HG03520 (cell line): Measurements from ENCODE around the gene KCNN3.

Experiments used
- ATAC-seq: cut with Tn5 transposase; IDR thresholded peaks from one replicate; pipeline ENCODE4 v1.9.1; 2021; ENCODE audit warnings: mild to moderate bottlenecking, moderate library complexity; ENCODE audit not compliant: unreplicated experiment

KCNN3 gene

DNA sequence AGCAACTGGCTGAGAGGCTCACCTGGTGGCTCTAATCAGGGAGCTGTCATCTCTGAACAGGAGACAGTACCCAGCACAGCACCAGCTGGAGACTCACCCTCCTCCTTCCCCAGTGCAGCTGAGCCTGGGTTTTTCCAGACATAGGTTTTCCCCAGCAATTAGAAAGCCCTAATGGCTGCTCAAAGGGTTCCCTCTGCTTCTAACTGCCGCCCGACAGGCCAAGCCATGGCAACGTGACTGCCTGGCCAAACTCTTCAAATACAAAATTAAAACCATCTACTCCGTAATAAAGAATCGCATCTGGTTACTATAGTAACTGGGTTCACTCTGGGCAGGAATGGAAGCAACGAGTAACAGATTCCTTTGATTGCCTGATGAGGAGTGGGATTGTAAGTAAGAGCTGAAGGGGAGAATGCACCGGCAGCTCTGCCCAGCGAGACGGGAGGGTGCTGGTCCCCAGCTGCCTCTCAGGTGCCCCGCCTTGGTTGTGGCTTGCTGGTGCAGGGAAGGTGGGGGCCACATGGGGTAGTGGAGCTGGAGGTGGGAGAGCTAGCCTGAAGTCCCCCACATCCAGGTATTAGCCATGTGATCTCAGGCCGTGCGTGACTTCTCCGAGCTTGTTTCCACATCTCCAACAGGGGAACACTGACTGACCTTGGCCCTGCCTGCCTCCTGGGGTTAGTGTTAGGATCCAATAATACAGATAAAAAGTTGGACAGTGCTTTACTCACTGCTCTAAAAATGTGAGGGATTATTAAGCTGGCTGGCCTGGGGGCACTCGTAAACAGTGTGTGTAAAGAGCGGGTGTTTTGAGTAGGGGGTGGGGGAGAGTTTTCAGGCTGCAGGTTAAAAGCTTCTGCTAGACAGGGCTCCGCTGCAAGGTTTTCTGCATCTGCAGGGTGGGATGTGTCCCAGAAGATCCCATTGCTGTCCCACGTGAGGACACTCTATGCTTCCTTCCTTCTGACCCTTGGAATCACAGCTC, 94.2 kb downstream of the KCNN3 start:
- no peak for ATAC-seq

DNA sequence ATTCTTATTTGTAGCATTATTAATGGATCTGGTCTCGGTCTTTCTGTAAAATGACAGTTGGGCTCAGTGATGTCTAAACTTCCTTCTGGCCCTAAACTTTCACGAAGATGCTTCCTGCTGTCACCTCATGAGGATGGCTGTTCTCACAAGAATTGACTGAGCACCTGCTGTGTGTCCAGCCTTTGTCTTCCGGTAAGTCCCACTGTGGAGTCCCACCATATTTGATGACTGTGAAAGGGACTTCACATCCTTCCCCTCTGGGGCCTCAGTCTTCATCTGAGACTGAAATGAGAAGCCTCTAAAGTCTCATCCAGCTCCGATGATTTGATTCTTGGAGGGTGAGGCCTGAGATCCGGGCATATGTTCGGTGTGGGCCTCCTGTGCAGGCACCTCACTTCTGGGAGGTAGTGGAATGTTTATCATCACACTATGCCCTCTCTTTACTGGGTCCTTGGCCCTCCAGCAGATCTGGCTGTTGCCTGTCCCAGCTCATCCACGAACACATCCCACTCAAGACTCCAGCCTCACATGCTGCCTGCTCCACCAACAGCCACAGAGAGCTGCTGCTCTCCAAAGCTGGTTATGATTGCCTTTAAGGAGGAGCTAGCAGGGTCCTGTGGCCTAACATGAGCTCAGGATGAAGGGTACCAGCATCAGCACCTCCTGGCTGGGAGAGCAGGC, 95.8 kb downstream of the KCNN3 start:
- no peak for ATAC-seq

DNA sequence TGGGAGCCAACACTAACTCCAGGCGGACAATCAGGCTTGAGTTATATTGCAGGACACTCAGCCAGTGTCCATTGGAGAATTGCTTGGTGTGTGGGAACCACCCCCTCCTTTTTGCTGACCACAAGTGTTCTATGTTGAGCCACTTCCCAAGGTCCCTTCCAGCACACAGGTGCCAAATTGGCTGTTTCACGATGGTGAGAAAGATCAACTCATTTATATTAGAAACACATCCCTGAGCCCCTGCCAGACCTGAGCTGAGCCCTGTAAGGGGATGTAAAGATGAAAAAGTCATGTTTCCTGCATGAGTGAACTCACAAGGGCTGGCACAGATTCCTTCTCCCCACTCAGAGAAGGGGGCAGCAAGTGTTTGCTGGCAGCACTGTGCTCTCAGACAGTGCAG, 96.5 kb downstream of the KCNN3 start:
- no peak for ATAC-seq

DNA sequence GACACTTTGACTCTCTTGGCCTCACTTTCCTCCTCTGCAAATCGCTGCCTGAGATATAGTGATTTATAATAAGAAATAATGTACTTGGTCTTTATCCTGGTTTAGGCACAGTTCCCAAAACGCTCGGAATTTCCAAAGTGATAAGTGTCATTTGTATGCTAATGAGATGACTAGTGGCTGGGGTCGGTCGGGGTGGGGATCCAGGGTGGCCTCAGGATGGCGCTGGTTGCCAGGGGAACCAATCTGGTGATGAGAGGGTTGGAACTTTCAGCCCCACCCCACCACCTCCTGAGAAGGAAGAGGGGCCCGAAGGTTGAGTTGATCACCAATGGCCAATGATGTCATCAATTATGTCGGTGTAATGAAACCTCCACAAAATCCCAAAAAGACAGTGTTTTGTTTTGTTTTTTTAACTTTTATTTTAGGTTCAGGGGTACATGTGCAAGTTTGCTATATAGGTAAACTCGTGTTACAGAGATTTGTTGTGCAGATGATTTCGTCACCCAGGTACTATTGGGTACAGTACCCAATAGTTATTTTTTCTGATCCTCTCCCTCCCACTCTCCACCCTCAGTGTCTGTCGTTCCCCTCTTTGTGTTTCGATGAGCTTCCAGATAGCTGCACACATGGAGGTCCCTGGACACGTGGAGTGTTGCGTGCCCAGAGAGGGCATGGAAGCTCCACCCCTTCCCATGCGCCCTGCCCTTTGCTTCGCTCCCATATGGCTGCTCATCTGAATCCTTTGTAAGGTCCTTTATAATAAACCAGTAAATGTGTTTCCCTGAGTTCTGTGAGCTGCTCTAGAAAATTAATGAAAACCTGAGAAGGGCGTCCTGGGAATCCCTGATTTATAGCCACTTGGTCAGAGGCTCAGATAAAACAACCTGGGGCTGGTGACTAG, 97.2 kb downstream of the KCNN3 start:
- ATAC-seq, result no peak

DNA sequence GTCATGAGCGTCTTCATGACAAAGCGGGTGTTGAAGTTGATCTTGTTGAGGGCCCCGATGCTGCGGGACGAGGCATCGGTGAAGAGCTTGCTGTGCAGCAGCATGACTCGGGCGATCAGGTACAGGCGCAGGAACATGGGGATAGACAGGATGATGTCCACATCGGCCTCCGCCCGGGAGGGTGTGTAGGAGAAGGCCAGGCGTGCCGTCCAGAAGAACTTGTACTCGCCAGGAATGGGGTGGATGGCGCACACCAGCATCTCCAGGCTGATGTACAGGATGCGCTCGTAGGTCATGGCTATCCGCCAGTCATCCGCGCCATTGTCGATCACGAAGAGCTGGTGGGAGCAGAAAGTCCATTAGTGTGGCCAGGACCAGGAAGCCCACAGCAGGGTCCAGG, 98.0 kb downstream of the KCNN3 start:
- ATAC-seq, result no peak

DNA sequence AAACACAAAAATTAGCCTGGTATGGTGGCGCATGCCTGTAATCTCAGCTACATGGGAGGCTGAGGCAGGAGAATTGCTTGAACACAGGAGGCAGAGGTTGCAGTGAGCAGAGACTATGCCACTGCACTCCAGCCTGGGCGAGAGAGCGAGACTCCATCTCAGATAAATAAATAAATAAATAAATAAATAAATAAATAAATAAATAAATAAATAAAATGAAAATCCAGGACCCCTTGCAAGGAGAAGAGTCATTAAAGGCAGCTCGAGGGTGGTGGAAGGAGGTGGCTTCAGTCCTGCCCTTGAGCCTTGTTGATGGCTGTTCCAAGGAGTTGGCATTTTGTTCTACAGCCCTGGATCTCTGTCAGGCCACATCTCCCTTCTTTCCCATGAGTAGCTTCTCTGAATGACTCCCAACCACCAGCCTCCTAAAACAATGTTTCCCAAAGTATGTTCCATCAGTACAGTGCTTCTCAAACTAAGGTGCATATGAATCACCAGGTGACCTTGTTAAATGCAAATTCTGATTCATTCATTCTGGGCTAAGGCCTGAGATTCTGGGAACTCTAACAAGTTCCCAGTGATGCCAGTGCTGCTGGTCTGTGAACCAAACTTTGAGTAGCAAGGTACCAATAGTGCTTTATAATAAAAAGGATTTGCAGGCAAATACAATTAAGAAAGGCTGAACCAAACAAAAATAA, 99.0 kb downstream of the KCNN3 start:
- no peak for ATAC-seq

DNA sequence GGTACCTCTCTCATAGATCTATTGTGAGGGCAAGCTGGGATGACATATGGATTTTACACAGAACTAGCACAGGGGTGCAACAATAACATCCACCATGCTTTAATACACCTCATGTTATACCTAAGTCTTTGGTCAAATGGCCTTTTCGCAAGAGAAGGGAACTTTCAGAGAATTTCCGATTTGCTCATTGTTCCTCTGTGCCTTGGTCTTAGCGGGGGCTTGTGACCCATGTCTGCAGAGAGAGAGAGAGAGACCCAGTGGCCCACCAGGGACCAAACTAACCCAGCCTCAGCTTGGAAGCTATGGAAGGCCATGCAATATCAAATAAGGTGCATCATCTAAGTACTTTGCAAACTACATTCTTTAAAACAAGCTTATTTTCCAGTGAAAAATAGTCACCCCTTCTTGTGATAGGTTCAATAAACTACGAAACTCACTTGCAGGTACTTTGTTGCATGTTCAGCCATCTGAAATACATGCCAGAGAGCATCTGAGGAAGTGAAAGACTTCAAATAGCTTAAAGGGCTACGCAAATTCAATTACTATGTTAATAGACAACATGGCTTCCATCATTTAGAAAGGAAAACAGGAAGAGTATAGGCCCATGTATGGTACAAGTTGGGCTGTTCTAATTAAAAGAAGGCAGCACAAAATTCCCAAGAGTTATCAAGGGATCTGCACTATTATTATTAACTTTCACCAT, 100.7 kb downstream of the KCNN3 start:
- ATAC-seq, result no peak

DNA sequence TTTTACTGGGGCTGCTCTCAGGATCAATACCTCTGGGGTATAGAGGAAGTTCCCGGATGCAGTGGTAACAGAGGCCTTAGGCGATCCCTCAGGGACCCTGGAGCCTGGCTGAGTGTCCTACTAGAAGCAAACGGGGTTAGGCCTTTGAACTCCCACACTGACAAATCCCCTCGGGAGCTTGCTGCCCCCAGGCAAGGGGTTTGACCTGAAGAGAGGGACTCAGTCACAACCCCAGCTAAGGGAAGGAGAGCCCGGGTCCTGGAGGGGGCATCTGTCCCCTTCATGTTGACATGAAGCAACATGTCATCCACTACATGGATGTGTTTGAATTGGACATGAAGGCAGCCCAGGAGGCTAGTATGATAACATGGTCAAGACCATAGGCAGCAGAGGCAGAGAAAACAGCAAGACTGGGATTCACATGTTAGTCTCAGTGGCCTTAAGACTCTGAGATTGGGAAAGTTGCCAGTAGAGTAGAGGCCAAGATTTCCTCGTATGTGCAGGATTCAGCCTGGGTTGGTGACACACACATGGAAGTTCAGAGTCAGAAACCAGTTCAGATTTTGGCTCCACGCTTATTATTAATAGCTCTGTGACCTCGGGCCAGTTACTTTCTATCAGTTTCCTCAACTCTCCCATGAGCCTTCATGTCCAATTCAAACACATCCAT, 101.5 kb downstream of the KCNN3 start:
- ATAC-seq, result no peak

DNA sequence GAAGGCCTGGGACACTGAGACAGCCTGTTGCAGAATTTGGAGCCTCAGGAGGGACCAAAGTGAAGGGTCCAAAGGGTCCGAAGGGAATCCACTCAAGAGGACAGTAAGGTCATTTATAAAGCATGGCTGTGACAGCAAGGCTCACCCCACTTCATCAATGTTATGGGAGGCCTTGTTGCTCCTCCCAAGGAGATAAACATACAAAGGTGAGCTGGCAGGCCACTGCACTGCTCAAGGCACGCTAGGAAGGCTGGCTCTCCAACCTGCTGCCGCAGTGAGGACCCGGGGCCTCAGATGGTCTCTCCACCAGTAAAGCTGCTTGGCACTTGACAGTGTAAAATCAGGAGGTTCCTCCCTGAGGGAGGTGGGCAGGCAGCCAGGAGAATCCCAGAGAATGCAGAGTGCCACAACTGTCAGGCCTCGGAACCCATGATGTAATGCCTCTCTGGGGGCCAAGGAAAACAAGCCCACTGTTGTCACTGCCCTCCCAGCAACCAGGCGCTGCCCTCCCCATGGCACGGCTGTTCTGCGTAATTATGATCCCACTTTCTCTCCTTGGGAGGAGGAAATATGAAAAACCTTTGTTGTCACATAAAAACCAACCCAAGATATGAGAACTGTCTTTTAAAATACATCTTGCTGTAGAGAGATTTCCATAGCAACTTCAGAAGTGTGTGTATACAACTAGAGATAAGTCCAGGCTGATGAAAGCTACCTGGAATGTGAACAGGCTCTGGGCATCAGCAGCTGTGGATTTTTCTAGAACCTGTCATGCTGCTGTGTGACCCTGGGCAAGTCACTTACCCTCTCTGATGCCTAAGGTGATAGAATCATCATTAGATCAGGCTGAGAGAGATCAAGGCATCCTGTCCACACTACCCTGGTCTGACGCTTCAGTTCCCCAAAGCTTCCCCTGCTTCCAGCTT, 102.5 kb downstream of the KCNN3 start:
- ATAC-seq, result no peak

DNA sequence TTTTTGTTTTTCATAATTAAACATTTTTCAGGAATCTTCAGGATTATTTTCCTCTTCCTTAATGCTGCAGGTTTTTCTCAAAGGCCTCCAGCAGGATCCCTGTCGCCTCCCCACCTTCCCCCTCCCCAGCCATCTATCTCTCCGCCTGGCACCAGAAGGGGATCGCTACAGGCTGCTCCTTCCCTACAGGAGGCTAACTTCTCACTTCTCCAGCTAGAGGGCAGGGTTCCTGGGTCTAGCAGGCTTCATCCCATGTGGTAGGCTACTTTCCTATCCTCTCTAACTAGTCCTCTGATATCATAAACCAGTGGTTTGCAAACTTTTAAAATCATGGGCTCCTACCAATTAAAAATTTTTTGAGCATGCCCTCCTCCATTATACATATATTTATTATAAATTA, 104.1 kb downstream of the KCNN3 start:
- no peak for ATAC-seq

DNA sequence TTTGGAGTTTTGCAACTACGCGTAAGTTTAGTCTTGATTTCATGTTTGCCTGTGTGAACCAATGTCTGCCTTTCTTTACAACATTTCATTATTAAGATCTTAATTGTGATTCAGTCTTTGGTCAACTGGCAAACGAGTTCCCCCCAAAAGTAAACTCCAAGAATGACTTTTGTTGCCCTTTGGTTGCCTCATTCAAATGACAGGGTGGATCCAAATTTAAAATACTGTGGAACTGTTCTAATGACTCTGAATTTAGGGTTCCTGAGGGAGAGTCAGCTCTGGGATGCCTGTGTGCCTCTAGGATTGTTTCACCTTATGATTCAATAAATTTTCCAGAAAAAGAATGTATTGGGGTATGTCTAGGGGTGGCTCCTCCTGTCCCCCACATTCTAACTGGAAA, 105.3 kb downstream of the KCNN3 start:
- ATAC-seq, result no peak

DNA sequence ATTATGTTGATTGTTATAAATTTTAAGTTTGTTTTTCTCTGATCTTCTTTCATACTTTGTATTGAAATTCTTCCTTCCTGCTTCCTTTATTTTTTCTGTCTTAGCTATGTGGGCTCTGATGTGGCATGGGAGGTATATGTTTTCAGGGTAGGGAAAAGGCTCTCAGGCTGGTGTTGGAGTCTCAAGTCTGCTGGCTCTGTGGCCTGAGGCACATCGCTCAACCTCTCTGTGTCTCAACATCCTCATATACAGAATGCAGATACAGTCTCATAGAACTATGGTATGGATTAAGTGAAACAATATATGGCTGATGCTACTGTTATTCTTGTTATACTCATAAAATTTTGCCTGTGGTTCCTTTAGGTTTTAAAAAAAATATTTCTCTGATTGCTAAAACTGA, 105.9 kb downstream of the KCNN3 start:
- ATAC-seq, result no peak

DNA sequence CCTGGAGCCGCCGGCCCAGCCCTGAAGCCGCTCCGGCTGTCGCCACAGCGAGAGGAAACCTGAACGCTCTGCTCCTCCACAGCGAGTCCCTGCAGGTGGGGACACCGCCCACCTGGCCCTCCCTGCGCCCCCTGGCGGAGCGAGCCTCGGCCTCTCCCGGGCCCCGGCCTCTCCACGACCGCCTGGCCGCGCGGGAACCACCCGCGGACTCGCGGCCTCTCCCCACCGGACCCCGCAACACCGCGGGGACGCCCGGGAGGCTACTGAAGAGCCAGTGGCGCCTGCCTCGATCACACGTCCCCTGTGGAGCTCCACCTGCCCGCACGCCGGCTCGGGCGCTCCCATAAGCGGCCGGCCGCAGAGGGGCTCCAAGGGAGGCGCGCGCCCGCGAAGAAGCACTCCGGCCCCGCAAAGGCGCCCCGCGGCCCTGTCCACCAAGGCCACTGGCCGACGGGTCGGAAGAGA, 109.6 kb downstream of the KCNN3 start:
- ATAC-seq, result no peak

DNA sequence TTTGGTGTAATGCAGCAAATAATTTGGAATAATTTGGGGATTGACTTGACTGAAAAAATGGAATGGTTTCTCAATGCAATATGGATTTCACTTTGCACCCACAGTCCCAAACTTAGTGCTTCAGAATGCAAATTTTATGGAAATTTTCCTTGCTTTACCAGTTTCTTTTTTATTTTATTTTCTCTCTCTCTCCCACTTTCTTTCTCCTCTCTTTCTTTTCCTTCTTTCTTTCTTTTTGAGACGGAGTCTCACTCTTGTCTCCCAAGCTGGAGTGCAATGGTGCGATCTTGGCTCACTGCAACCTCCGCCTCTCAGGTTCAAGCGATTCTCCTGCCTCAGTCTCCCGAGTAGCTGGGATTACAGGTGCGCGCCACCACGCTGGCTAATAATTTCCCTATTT, 110.3 kb downstream of the KCNN3 start:
- no peak for ATAC-seq

DNA sequence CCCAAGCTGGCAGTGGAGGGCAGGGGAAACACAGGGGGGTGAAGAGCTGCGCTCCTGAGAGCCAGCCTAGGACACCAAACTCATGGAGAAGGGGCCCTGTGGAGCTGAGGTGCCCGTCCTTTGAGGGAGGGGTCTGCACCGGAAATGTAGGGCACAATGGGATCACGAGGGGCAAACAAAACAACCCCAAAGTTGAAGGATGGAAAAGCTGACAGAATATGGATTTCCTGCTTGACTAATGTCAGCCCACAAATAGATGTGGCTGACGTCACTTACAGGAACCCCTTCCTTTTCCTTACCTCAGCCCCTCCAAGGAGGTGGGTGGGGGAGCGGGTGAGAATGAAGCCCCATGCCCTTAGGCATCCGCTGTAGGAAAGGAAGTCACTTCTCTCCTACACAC, 110.9 kb downstream of the KCNN3 start:
- no peak for ATAC-seq

DNA sequence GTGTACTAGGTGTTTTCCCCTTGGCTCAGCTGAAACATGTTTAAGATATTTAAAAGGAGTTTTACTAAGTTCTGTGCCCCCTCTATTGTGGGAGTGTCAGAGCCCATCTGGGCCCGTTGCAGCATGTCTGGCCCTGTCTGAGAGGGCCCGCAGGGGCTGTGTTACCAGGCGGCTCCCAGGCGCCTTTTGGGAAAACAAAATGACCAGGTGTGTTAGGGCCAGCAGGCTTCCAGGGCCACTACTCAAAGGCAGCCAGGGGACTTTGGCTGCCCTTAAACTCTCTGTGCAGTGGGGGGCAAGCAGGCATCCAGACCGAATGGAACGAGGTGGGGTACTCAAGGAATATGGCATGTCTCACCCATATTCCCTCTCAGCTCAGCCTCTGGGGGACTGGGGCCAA, 111.7 kb downstream of the KCNN3 start:
- ATAC-seq, result no peak

DNA sequence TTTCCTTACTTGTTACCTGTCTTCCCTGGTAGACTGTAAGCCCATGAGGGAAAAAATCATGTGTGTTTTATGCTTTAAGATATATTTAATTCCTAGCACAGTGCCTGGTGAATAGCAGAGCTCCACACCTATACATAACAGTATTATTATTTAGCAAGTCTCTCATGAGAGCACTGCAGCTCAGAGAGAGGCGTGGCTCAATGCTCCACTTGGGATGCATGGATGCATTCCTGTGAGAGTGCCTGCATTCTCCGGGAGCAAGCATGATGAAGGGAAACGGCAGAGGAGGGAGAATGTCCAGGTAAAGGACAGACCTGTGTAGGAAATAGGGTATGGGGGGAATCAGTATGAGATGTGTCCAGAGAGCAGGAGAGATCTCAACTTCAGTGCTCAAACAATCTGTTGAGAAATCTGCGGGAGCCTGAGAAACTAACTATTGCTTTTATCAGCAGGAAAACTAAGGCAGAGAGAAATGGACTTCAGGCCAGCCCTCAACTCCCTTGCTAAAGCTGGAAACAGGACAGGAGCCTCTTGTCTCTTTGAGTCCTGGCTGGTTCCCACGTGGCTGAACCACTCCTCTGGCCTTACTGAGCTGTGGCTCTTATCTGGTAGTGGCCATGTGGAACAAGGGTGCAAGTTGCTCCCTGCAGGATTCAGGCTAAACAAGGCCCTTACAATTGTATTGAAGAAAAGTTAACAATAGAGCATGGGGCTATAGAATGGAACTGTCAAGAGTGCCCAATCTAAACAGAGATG, 113.1 kb downstream of the KCNN3 start:
- no peak for ATAC-seq
